Lower leg skin (tissue), 4 donors: ENCODE data around the gene CAMK2N2. TPM values are rescaled to one million over a fixed set of nuclear protein-coding genes. Genes with fewer than 3 reads are reported as not detected.

ENCODE experiments used
- DNase-seq, 2 donors: peaks; one replicate each; pipeline ENCODE4 v3.0.0-alpha.2; 2019; ENCODE audit warnings: low spot score in 2 of 2
- H3K4me3 ChIP-seq: fragments of 200-600 bp; sonication (generic); 2 replicates; pipeline ENCODE4 v1.5.1; 2017; ENCODE audit warnings: mild to moderate bottlenecking, low read depth; ENCODE audit not compliant: poor library complexity, severe bottlenecking
- POLR2A ChIP-seq, 2 donors: fragments of 450-650 bp; IDR thresholded peaks; one replicate each; pipeline ENCODE4 v1.6.1; 2016 to 2017; ENCODE audit warnings: antibody characterized with exemption in 2 of 2, mild to moderate bottlenecking in 1 of 2, moderate library complexity in 1 of 2
- WGBS, 2 donors: methylation state at CpG; one replicate each; pipeline ENCODE4 v1.1.5; 2018; 5-methylcytosine and 5-hydroxymethylcytosine counted together
- intact Hi-C: fragments of 100-400 bp; cut with DNase I; formaldehyde crosslinking; loops from one replicate; pipeline ENCODE4 v1.15.0; 2023; ENCODE audit warnings: low total_unique reads
- total RNA-seq, 4 donors: library from RNA; depleted of rRNA; stranded (reverse); fragments of >200 nt; gene quantifications; one replicate each; pipeline ENCODE4 v1.1.0, GENCODE V29; 2016
- TF ChIP-seq, protein P1 (sequence below), 3 donors: fragments of 450-650 bp; IDR thresholded peaks; one replicate each; pipeline ENCODE4 v1.5.1; 2016; ENCODE audit warnings: antibody characterized with exemption in 3 of 3, mild to moderate bottlenecking in 3 of 3, moderate library complexity in 2 of 3

CAMK2N2 gene
- total RNA-seq, 4 donors from 2014 or later, result not detected

GRCh38 chr3:184283681-184284080, 22.3 kb upstream of the CAMK2N2 start:
- no peak for DNase-seq
- 93% methylated on average over 8 of the region's 8 CpGs for WGBS, 2 donors

DNA sequence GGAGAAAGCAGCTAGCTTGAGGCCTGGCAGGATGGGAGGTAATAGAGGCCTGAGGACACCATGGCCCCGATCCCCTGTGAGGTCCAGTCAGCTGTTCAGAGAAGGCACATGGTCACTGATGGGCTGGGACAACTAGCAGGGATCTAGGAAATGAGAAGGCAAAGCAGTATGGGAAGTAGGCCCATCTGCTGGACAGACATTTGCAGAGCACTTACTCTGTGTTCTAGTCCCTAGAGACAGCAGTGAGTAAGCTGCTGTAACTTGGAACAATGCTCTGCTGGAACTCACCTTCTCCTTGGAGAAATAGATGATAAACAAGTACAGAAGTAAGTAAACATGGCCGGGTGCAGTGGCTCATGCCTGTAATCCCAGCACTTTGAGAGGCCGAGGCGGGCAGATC, 21.6 kb upstream of the CAMK2N2 start:
- intact Hi-C loops, result no loop called here
- TF ChIP-seq POLR2A (IDR thresholded peaks at IDR 0.05), result no peak
- TF ChIP-seq, protein P1, sequence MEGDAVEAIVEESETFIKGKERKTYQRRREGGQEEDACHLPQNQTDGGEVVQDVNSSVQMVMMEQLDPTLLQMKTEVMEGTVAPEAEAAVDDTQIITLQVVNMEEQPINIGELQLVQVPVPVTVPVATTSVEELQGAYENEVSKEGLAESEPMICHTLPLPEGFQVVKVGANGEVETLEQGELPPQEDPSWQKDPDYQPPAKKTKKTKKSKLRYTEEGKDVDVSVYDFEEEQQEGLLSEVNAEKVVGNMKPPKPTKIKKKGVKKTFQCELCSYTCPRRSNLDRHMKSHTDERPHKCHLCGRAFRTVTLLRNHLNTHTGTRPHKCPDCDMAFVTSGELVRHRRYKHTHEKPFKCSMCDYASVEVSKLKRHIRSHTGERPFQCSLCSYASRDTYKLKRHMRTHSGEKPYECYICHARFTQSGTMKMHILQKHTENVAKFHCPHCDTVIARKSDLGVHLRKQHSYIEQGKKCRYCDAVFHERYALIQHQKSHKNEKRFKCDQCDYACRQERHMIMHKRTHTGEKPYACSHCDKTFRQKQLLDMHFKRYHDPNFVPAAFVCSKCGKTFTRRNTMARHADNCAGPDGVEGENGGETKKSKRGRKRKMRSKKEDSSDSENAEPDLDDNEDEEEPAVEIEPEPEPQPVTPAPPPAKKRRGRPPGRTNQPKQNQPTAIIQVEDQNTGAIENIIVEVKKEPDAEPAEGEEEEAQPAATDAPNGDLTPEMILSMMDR (IDR thresholded peaks at IDR 0.05), result no peak
- 82 to 93% methylated on average over 4 of the region's 4 CpGs for WGBS, 2 donors
- DNase-seq, result no peak
- H3K4me3 ChIP-seq, result no peak overlapping the region

More at GRCh38 chr3:184283681-184284080, 22.3 kb upstream of the CAMK2N2 start:
- H3K4me3 ChIP-seq, result no peak overlapping the region
- no peak for TF ChIP-seq POLR2A (IDR thresholded peaks at IDR 0.05)
- TF ChIP-seq, protein P1 (IDR thresholded peaks at IDR 0.05), result no peak
- intact Hi-C loops, result no loop called here

DNA sequence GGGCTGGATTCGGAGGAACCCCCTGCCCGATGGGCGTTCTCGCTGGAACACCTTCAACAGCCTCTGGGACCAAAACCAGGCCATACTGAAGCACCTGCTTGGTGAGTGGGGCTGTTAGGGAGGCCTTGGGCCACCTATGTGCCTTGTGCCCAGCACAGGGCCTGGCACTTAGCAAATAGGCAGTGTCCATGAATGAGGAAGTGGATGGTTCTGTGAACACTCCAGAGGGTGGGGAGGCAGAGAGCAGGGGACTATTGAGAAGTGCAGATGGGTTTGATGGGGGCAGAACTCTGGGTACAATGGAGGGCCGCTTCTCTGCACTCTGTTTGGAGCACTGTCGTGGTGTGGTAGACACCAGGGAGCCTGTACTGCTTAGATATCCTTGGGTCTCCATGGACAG, 16.0 kb upstream of the CAMK2N2 start:
- no peak for DNase-seq
- intact Hi-C loops, result no loop called here
- H3K4me3 ChIP-seq, result no peak overlapping the region
- TF ChIP-seq POLR2A (IDR thresholded peaks at IDR 0.05), result no peak
- TF ChIP-seq, protein P1 (IDR thresholded peaks at IDR 0.05), result no peak
- 92 to 93% methylated on average over 6 of the region's 6 CpGs for WGBS, 2 donors

GRCh38 chr3:184275961-184276910, 14.9 kb upstream of the CAMK2N2 start, which contains the start of gene ECE2:
ECE2 (plus strand) TSS chr3:184276022; CDS start chr3:184276154, 132 bp downstream.
- TF ChIP-seq POLR2A (IDR thresholded peaks at IDR 0.05), result no peak
- TF ChIP-seq, protein P1 (IDR thresholded peaks at IDR 0.05), result no peak
- intact Hi-C loops, result no loop called here
- no peak within 1 kb of the TSS for H3K4me3 ChIP-seq
- DNase-seq, result no peak
- WGBS, 2 donors, result 17 to 42% methylated on average over 18 to 43 of the region's 65 CpGs

DNA sequence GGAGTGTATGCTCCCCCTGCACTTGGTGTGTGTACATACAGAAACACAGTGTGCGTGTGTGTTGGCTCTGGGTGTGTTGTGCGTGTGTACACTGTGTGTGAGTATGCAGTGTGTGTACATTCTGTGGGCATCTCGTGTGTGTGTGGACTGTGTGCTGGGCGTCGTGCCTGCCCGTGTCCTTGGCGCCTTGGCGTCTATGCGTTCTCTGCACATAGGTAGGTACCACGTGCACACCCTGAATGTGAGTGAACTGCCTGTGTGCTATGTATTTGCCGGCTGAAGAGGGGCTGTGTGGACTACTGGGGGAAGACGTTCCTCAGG, 14.0 kb upstream of the CAMK2N2 start:
- DNase-seq, result no peak
- H3K4me3 ChIP-seq, result no peak overlapping the region
- TF ChIP-seq, protein P1 (IDR thresholded peaks at IDR 0.05), result no peak
- no peak for TF ChIP-seq POLR2A (IDR thresholded peaks at IDR 0.05)
- intact Hi-C loops, result no loop called here
- 64 to 71% methylated on average over 12 of the region's 12 CpGs for WGBS, 2 donors
